H9 (cell line): Measurements from ENCODE around the gene CD200. TPM values are rescaled to one million over a fixed set of nuclear protein-coding genes. Genes with fewer than 3 reads are reported as not detected.

Source experiments
- DNase-seq: peaks from one replicate; pipeline ENCODE4 v3.0.0-alpha.2; 2017
- H2AFZ ChIP-seq: one replicate; pipeline ENCODE4 v1.6.1; 2013; ENCODE audit warnings: mild to moderate bottlenecking, low read length, control low read depth, moderate library complexity
- H2AK5ac ChIP-seq: 2 replicates; pipeline ENCODE4 v1.6.1; 2013; ENCODE audit warnings: low read length, control low read depth, mixed read lengths; ENCODE audit not compliant: insufficient read length
- H2BK120ac ChIP-seq: one replicate; pipeline ENCODE4 v1.6.1; 2013; ENCODE audit warnings: low read depth, mild to moderate bottlenecking, low read length, control low read depth, inconsistent platforms; ENCODE audit not compliant: poor library complexity, severe bottlenecking
- H2BK12ac ChIP-seq: 2 replicates; pipeline ENCODE4 v1.6.1; 2013; ENCODE audit warnings: low read length, control low read depth, mixed read lengths, low read depth; ENCODE audit not compliant: insufficient read length
- H2BK15ac ChIP-seq: 2 replicates; pipeline ENCODE4 v1.6.1; 2013; ENCODE audit warnings: low read depth, low read length, control low read depth
- H2BK20ac ChIP-seq: one replicate; pipeline ENCODE4 v1.6.1; 2013; ENCODE audit warnings: low read depth, mild to moderate bottlenecking, low read length, control low read depth, inconsistent platforms; ENCODE audit not compliant: poor library complexity, severe bottlenecking
- H2BK5ac ChIP-seq: 2 replicates; pipeline ENCODE4 v1.6.1; 2013; ENCODE audit warnings: low read length, control low read depth, mixed read lengths; ENCODE audit not compliant: insufficient read length
- H3K14ac ChIP-seq: 2 replicates; pipeline ENCODE4 v1.6.1; 2013; ENCODE audit warnings: low read length, control low read depth; ENCODE audit not compliant: insufficient read depth
- H3K18ac ChIP-seq: 2 replicates; pipeline ENCODE4 v1.6.1; 2013; ENCODE audit warnings: low read depth, mild to moderate bottlenecking, mixed read lengths, low read length, control low read depth; ENCODE audit not compliant: insufficient read length
- H3K23ac ChIP-seq: 2 replicates; pipeline ENCODE4 v1.6.1; 2013; ENCODE audit warnings: low read length, control low read depth, mixed read lengths, low read depth; ENCODE audit not compliant: insufficient read length
- H3K23me2 ChIP-seq: 2 replicates; pipeline ENCODE4 v1.6.1; 2013; ENCODE audit warnings: low read depth, mild to moderate bottlenecking, mixed read lengths, low read length, control low read depth; ENCODE audit not compliant: insufficient read length, poor library complexity, severe bottlenecking
- H3K27ac ChIP-seq: 2 replicates; pipeline ENCODE4 v1.5.1; 2013; ENCODE audit warnings: low read length, control low read depth, mixed read lengths, low read depth; ENCODE audit not compliant: insufficient read length
- H3K27me3 ChIP-seq: 2 replicates; pipeline ENCODE4 v1.6.1; 2013; ENCODE audit warnings: low read length, control low read depth, inconsistent platforms; ENCODE audit not compliant: insufficient read depth
- H3K4ac ChIP-seq: 2 replicates; pipeline ENCODE4 v1.6.1; 2013; ENCODE audit warnings: low read depth, mild to moderate bottlenecking, control low read depth, inconsistent platforms, low read length, moderate library complexity
- H3K4me1 ChIP-seq: 2 replicates; pipeline ENCODE4 v1.6.1; 2013; ENCODE audit warnings: low read length, control low read depth, inconsistent platforms; ENCODE audit not compliant: insufficient read depth
- H3K4me2 ChIP-seq: 2 replicates; pipeline ENCODE4 v1.6.1; 2013; ENCODE audit warnings: low read length, control low read depth, mixed read lengths; ENCODE audit not compliant: insufficient read length, insufficient read depth
- H3K56ac ChIP-seq: 2 replicates; pipeline ENCODE4 v1.6.1; 2013; ENCODE audit warnings: low read depth, mild to moderate bottlenecking, mixed read lengths, low read length, control low read depth; ENCODE audit not compliant: insufficient read length
- H3K79me1 ChIP-seq: 2 replicates; pipeline ENCODE4 v1.6.1; 2013; ENCODE audit warnings: low read depth, mild to moderate bottlenecking, moderate library complexity, low read length, control low read depth, inconsistent platforms; ENCODE audit not compliant: insufficient read depth, poor library complexity, severe bottlenecking
- H3K79me2 ChIP-seq: 2 replicates; pipeline ENCODE4 v1.6.1; 2013; ENCODE audit warnings: low read length, control low read depth, inconsistent platforms; ENCODE audit not compliant: insufficient read depth
- H3K9ac ChIP-seq: 2 replicates; pipeline ENCODE4 v1.6.1; 2013; ENCODE audit warnings: low read length, control low read depth, mixed read lengths; ENCODE audit not compliant: insufficient read length; ENCODE audit errors: extremely low read depth
- H3K9me3 ChIP-seq: one replicate; pipeline ENCODE4 v1.6.1; 2013; ENCODE audit warnings: low read depth, low read length, inconsistent platforms; ENCODE audit not compliant: control insufficient read depth
- H3T11ph ChIP-seq: one replicate; pipeline ENCODE4 v1.6.1; 2013; ENCODE audit warnings: mild to moderate bottlenecking, low read length, control low read depth, inconsistent platforms
- H4K20me1 ChIP-seq: one replicate; pipeline ENCODE4 v1.6.1; 2013; ENCODE audit not compliant: control insufficient read depth, insufficient read length, insufficient read depth
- H4K5ac ChIP-seq: 2 replicates; pipeline ENCODE4 v1.6.1; 2013; ENCODE audit warnings: low read depth, mild to moderate bottlenecking, mixed read lengths, low read length, control low read depth; ENCODE audit not compliant: insufficient read length
- H4K8ac ChIP-seq: replicated peaks from 2 replicates; pipeline ENCODE4 v1.6.1; 2013; ENCODE audit warnings: low read length, control low read depth, mixed read lengths, low read depth; ENCODE audit not compliant: insufficient read length
- H4K91ac ChIP-seq: 2 replicates; pipeline ENCODE4 v1.6.1; 2013; ENCODE audit warnings: low read depth, mild to moderate bottlenecking, moderate library complexity, mixed read lengths, low read length, control low read depth; ENCODE audit not compliant: insufficient read length
- H3K27ac Mint-ChIP-seq, 3 experiments: 2 replicates in 2 of 3; 3 replicates in 1 of 3; pipeline ENCODE4 v1.8.0; 2020 to 2021; ENCODE audit warnings: mixed read lengths in 3 of 3, mild to moderate bottlenecking in 1 of 3, moderate library complexity in 1 of 3
- H3K27me3 Mint-ChIP-seq: 2 replicates; pipeline ENCODE4 v1.8.0; 2021; ENCODE audit warnings: low read depth, mild to moderate bottlenecking, moderate library complexity, mixed read lengths
- H3K36me3 Mint-ChIP-seq, 3 experiments: 2 replicates in 2 of 3; 3 replicates in 1 of 3; pipeline ENCODE4 v1.8.0; 2020 to 2021; ENCODE audit warnings: low read depth in 3 of 3, mixed read lengths in 3 of 3; ENCODE audit not compliant: insufficient read depth in 1 of 3
- H3K4me1 Mint-ChIP-seq, 2 experiments: 2 replicates each; pipeline ENCODE4 v1.8.0; 2020; ENCODE audit warnings: mixed read lengths in 2 of 2
- H3K4me3 Mint-ChIP-seq, 2 experiments: 2 replicates in 1 of 2; 3 replicates in 1 of 2; pipeline ENCODE4 v1.8.0; 2020 to 2021; ENCODE audit warnings: mild to moderate bottlenecking in 2 of 2, mixed read lengths in 2 of 2, moderate library complexity in 1 of 2
- H3K9me3 Mint-ChIP-seq, 2 experiments: 2 replicates in 1 of 2; 3 replicates in 1 of 2; pipeline ENCODE4 v1.8.0; 2020; ENCODE audit warnings: mild to moderate bottlenecking in 2 of 2, mixed read lengths in 2 of 2, moderate library complexity in 1 of 2
- CTCF ChIP-seq: fragments of 200-600 bp; sonication (generic); conservative IDR thresholded peaks from 3 replicates; pipeline ENCODE4 v1.8.0; 2021; ENCODE audit warnings: antibody characterized with exemption, mild to moderate bottlenecking
- total RNA-seq: library from RNA; stranded (reverse); gene quantifications from 2 replicates; pipeline ENCODE4 v1.2.1, GENCODE V29; 2021

CD200 gene
- total RNA-seq, 1 experiment from 2014 or later, result 51.6 TPM

DNA sequence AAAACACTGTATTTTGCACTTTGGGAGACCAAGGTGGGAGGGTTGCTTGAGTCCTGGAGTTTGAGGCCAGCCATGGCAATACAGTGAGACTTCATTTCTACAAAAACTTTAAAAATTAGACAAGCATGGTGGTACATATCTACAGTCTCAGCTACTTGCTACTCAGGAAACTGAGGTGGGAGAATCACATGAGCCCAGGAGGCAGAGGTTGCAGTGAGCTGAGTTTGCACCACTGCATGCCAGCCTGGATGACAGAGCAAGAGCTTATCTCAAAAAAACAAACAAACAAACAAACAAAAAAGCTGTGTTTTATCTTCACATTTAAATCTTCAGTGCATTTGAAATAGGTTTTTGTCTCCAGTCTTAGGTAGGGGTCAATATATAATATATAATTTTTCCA, 34.2 kb upstream of the CD200 start:
- H2AK5ac ChIP-seq, result no peak overlapping the region
- Mint-ChIP-seq H3K36me3 (peaks cover 3 to 46% (median 18%) of the 10 kb centered on the region in 3 experiments; a peak in 6 of 7 replicates), H3K27ac (no peak overlapping the region), H3K4me3 (no peak overlapping the region), H3K27me3 (no peaks in the 10 kb centered on the region), H3K9me3 (peaks cover 14 to 17% of the 10 kb centered on the region in 2 experiments; a peak in 4 of 5 replicates), H3K4me1 (peaks cover 13 to 32% of the 10 kb centered on the region in 2 experiments)
- H2BK5ac ChIP-seq, result no peak overlapping the region
- H2AFZ ChIP-seq, result no peak overlapping the region
- no peak overlapping the region for H3K4me2 ChIP-seq
- no peak overlapping the region for H3K27ac ChIP-seq
- H4K91ac ChIP-seq, result no peak overlapping the region
- H4K5ac ChIP-seq, result no peak overlapping the region
- no peak overlapping the region for H3K14ac ChIP-seq
- H3T11ph ChIP-seq, result no peak overlapping the region
- no peaks in the 10 kb centered on the region for H3K79me2 ChIP-seq
- no peak overlapping the region for H2BK15ac ChIP-seq
- no peak overlapping the region for H3K4ac ChIP-seq
- no peak for DNase-seq
- H4K20me1 ChIP-seq, result no peaks in the 10 kb centered on the region
- no peaks in the 10 kb centered on the region for H3K9me3 ChIP-seq
- H3K23me2 ChIP-seq, result peaks cover 3% of the 10 kb centered on the region
- no peak overlapping the region for H2BK12ac ChIP-seq
- H3K56ac ChIP-seq, result no peak overlapping the region
- no peak overlapping the region for H4K8ac ChIP-seq
- H3K4me1 ChIP-seq, result no peaks in the 10 kb centered on the region; the same call in 1 of the 2 replicates
- H3K79me1 ChIP-seq, result no peaks in the 10 kb centered on the region
- H2BK20ac ChIP-seq, result no peak overlapping the region
- H3K9ac ChIP-seq, result no peak overlapping the region
- no peak for TF ChIP-seq CTCF
- no peak overlapping the region for H3K23ac ChIP-seq
- H3K18ac ChIP-seq, result no peak overlapping the region
- no peaks in the 10 kb centered on the region for H3K27me3 ChIP-seq
- no peak overlapping the region for H2BK120ac ChIP-seq
